ENCODE measurements around the gene IL1R2. TPM values are rescaled to one million over a fixed set of nuclear protein-coding genes. Genes with fewer than 3 reads are reported as not detected.
A peak's percentile ranks its signal among the peaks of the same experiment; 100 is the strongest.

Gene IL1R2
- total RNA-seq, 1 donor = 0.81 TPM

DNA sequence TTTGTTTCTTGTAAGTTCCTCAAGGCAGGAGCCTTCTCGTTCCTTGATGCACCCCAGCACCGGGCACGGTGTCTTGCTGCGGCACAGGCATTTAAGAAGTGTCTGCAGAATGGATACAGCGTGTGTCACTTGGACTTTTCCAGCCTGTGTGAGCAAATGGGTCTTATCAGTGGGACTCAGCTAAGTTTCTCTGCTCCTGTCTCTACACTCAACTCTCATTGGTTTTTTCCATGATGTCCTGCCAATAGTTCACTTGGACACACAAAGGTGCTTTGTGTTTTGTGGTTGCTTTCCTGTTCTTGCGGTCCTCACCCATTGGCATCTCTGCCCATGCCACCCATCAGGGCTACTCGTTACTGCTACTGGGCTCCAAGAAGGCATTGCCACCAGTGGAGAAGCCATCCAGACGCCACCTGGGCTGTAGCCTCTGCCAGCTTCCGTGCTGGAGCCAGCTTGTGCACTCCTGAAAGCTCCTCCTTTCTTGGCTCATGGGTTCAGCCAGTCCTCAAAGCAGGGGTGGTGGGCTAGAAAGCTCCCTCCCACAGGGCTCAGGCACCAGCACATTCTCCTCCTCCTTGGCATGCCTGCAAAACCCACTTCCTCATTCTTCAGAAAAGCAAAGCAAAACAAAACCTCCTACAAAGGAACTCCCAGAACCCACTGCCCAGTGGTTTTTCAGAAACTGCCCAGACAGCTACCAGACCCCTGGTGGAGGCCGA lies 41.4 kb downstream of the IL1R2 start:
- H3K4me3 ChIP-seq (ENCODE audit: low read depth, low read length) = no peak overlapping the region
- TF ChIP-seq, protein P1, sequence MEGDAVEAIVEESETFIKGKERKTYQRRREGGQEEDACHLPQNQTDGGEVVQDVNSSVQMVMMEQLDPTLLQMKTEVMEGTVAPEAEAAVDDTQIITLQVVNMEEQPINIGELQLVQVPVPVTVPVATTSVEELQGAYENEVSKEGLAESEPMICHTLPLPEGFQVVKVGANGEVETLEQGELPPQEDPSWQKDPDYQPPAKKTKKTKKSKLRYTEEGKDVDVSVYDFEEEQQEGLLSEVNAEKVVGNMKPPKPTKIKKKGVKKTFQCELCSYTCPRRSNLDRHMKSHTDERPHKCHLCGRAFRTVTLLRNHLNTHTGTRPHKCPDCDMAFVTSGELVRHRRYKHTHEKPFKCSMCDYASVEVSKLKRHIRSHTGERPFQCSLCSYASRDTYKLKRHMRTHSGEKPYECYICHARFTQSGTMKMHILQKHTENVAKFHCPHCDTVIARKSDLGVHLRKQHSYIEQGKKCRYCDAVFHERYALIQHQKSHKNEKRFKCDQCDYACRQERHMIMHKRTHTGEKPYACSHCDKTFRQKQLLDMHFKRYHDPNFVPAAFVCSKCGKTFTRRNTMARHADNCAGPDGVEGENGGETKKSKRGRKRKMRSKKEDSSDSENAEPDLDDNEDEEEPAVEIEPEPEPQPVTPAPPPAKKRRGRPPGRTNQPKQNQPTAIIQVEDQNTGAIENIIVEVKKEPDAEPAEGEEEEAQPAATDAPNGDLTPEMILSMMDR (IDR thresholded peaks at IDR 0.05; ENCODE audit: insufficient read depth, low read length) = peak; percentile 50
- peak; percentile 95 for DNase-seq (ENCODE audit: low read depth)

DNA sequence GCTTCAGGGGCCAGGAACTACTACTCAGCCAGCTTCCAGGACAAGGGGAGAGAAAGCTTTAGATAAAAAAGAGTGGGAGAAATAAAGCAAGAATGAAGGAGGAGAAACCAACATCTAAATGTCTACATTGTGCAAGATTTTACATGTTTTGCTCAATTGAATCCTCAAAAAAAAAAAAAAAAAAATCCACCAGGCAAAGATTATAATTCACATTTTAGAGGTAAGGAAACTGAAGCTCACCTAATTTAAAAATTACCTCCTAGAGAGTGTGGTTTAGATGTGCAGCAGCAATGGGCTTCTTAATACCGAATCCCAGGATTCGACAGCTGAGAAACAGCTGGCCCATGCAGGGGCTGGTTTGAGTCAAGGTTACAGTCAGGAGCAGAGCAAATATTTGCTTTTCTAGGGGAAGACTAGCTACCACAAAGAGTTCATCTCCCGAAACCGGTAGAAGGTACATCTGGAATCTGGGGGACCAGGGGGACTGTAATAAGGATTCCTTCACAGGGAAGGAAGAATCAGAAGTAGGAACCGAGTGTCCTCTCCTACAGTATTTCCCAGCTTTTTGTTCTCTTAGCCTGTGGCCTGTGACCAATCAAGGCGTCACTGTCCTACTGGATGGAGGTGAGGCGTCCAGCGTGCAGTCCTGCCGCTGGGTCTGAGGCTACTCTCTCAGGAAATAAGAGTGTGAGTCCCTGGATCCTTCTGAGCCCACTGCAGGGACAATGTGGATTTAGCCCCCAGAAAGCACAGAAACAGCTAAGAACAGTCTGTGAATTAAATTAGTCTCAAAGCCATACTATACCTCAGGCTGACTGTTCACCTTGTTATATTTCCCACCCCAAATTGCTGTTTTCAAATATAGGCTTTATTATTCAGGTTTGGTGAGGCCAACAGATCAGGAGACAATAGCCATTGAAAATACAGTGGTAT lies 42.3 kb downstream of the IL1R2 start:
- H3K4me3 ChIP-seq (ENCODE audit: low read depth, low read length) = no peak overlapping the region
- TF ChIP-seq, protein P1 (IDR thresholded peaks at IDR 0.05; ENCODE audit: insufficient read depth, low read length) = no peak
- no peak for DNase-seq (ENCODE audit: low read depth)

DNA sequence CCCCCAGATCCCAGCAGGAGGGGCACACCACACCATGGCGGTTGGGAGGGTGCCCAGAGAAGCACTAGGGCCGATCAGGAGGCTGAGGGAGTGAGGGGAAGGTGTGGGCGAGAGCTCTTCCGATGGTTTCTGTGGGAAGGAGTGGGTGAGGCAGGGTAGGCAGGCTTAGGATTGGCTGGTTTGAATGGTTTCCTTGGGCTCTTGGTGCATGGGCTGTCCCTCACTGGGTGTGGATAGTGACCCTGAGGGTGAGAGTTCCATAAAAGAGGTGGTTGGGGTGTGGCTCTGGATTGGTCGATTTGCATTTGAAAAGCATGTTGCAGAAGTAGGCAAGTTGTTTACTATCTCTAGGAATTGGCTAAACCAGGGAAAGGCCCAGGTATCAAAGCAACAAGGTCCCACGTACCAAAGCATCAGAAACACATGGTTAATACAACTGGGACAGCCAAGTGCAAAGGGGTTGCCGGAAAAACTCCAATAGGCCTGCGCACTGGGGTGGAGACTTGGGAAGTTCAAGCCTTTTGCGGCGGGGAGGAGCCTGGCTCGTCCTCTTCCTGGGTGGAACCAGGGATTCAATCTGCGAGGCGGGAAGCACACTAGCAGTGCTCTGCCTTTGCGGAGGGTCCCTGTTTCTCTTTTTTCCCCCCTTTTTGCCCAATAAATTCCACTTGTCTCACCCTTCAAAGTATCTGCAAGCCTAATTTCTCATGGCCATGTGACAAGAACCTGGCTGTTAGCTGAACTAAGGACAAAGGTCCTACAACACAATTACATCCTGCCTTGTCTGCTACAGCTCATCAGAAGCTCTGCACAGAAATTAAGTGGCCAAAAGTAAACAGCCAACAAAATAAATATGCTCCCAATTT lies 43.2 kb downstream of the IL1R2 start:
- H3K4me3 ChIP-seq (ENCODE audit: low read depth, low read length) = no peak overlapping the region
- no peak for DNase-seq (ENCODE audit: low read depth)
- TF ChIP-seq, protein P1 (IDR thresholded peaks at IDR 0.05; ENCODE audit: insufficient read depth, low read length) = no peak

DNA sequence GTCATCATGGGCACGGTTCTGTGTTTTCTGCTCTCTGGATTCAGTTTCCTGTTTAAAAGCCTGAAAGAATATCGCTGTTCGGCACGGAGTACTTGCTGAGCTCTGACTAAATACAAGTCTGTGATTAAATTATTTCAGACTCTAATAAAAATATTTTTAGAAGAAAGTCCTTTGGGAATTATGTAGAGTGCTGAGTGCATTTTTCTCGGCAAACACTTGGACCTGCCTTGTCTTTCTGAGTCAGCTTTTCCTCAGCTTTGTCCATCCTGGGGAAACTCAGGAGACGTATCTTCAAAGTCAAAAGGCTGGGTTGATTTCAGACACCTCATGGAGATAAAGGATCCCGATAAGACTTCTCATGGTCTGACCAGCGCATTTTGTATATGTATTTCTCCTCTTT lies 45.9 kb downstream of the IL1R2 start:
- DNase-seq (ENCODE audit: low read depth) = peak; percentile 97
- TF ChIP-seq, protein P1 (IDR thresholded peaks at IDR 0.05; ENCODE audit: insufficient read depth, low read length) = no peak
- no peak overlapping the region for H3K4me3 ChIP-seq (ENCODE audit: low read depth, low read length)

DNA sequence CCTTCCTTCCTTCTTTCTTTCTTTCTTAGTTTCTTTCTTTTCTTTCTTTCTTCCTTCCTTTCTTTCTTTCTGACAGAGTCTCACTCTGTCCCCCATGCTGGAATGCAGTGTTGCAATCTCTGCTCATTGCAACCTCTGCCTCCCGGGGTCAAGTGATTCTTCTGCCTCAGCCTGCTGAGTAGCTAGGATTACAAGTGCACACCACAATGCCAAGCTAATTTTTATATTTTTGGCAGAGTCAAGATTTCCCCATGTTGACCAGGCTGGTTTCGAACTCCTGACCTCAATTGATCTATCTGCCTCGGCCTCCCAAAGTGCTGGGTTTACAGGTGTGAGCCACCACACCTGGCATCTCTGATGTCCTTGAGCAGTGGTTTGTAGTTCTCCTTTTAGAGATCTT lies 48.5 kb downstream of the IL1R2 start:
- H3K4me3 ChIP-seq (ENCODE audit: low read depth, low read length) = no peak overlapping the region
- TF ChIP-seq, protein P1 (IDR thresholded peaks at IDR 0.05; ENCODE audit: insufficient read depth, low read length) = no peak
- DNase-seq (ENCODE audit: low read depth) = no peak

DNA sequence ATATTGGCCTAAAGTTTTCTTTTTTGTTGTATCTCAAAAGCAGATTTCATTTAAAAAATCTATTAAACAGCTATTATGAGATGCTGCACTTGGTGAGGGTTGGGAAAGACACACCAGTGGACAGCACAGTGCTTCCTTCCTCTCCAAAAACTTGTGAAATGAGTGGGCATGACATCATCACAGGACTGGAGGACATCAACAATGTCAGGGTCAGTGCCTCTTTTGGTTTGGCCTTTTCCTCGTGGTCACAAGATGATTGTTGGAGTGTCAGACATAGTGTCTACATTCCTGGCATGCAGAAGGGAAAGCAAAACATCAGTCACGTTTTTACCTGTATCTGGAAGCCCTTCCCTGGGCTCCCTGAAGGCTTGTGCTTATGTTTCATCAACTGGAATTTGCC lies 49.6 kb downstream of the IL1R2 start:
- H3K4me3 ChIP-seq (ENCODE audit: low read depth, low read length) = no peak overlapping the region
- DNase-seq (ENCODE audit: low read depth) = peak; percentile 71
- TF ChIP-seq, protein P1 (IDR thresholded peaks at IDR 0.05; ENCODE audit: insufficient read depth, low read length) = no peak

All from fibroblast of the aortic adventitia (primary cell).